Astrocyte of the cerebellum (primary cell): ENCODE results near the gene KANK4.

Source experiments
- DNase-seq: peaks from one replicate; pipeline ENCODE4 v3.0.0-alpha.2; 2011; ENCODE audit warnings: low read depth
- H3K4me3 ChIP-seq: 2 replicates; pipeline ENCODE4 v1.5.1; 2011; ENCODE audit warnings: mild to moderate bottlenecking, low read depth, low read length, moderate library complexity
- in situ Hi-C: cut with HindIII; loops from 2 replicates; pipeline ENCODE4 v1.10.0; 2017; ENCODE audit warnings: low sequenced_read_pairs
- TF ChIP-seq, protein P1 (sequence below): IDR thresholded peaks from 2 replicates; pipeline ENCODE4 v1.5.1; 2012; ENCODE audit warnings: low read length, low read depth, moderate library complexity, mild to moderate bottlenecking; ENCODE audit errors: missing control alignments

The KANK4 gene

DNA sequence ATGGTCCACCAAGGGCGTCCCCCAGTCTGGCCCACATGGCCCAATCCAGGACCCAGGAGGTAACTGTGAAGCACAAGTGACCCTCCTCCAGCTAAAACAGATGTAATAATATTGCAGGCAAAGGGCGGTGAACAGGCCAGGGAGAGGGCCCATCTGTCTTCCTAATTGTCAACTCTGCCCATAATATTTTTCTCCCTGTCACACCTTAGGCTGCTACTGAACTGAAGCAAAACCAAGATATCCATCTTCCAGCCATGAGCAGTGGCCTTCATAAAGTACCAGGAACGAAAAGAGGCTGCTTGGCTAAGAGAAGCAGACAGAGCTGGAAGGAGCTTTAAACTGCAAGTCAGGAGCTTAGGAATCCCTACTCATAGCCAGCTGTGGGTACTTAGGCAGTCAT, 3.1 kb downstream of the KANK4 start:
- H3K4me3 ChIP-seq = no peak overlapping the region
- in situ Hi-C loops = no loop called here
- DNase-seq = no peak
- TF ChIP-seq, protein P1, sequence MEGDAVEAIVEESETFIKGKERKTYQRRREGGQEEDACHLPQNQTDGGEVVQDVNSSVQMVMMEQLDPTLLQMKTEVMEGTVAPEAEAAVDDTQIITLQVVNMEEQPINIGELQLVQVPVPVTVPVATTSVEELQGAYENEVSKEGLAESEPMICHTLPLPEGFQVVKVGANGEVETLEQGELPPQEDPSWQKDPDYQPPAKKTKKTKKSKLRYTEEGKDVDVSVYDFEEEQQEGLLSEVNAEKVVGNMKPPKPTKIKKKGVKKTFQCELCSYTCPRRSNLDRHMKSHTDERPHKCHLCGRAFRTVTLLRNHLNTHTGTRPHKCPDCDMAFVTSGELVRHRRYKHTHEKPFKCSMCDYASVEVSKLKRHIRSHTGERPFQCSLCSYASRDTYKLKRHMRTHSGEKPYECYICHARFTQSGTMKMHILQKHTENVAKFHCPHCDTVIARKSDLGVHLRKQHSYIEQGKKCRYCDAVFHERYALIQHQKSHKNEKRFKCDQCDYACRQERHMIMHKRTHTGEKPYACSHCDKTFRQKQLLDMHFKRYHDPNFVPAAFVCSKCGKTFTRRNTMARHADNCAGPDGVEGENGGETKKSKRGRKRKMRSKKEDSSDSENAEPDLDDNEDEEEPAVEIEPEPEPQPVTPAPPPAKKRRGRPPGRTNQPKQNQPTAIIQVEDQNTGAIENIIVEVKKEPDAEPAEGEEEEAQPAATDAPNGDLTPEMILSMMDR = no peak

DNA sequence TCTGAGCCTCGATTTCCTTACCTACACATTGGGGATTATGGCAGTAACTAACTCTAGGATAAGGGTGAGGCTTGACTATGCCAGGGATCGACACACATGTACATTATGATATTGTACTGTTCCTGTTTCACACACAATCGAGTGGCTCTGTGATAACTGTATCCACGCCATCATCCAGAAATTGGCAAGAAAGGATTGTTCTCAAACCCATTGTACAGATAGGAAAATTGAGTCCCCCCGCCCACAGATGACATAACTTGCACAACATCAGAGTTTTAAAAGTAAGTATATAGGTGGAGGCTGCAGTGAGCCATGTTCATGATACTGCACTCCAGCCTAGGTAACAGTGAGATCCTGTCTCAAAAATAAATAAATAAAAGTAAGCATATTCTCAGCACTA, 3.8 kb downstream of the KANK4 start:
- in situ Hi-C loops = no loop called here
- TF ChIP-seq, protein P1 = no peak
- no peak for DNase-seq
- no peak overlapping the region for H3K4me3 ChIP-seq

DNA sequence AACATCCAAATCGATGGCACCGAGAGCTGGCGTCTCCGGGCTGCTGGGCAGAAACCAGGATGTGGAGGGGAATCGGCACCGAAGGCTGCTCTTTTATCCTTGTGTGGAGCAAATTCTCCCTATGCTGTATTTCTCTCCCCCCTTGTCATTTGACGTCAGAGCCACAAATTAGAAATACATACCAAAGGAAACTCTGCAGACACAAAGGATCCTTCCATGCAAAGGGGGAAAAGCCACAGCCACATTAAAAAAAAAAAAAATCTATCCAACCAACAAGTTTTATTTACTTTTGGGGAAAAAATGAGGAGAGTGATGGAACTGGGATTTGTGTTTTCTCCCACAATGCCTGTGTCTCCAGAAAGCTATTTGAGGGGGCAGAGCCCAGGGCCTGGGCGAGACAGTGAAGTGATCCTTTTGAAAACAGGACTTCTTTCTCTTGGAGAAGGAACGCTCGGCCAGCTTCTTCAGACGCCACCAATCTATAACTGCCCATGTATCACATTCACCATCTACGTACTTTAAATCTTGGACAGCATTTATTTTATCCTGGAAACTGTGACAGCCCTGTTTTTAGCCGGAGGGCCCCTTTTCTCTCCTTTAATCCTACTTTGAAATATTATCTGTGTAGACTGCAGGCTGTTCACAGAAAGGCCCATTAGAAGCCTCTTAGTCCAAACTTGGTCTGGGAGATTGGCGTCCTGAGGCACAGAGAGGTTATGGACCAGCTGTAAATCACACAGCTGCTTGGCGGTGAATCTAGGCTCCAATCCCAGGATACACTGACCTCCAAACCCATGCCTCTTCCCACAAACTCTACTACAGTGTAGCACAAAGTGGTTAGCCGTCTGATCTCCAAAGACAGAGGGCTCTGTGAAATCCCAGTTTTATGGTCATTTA, 4.5 kb downstream of the KANK4 start:
- H3K4me3 ChIP-seq = no peak overlapping the region
- TF ChIP-seq, protein P1 = no peak
- in situ Hi-C loops = no loop called here
- no peak for DNase-seq

DNA sequence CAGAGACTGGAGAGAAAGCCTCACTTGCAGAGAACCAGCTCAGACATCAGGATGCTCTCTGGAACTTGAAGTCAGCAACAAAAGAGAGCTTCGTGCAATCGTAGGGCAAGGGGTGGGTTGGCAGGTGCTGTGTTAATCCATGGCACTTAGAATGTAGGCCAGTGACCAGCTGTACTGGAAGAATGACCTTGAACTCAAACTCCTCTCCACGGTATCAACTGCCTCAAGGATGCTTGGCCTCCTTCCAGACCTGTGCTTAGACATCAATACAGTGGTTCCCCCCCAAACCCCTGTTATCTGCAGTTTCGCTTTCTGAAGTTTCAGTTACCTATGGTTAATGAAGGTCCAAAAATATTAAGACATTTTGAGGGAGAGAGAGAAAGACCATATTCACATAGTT, 6.5 kb downstream of the KANK4 start:
- DNase-seq = no peak
- in situ Hi-C loops = no loop called here
- H3K4me3 ChIP-seq = no peak overlapping the region
- TF ChIP-seq, protein P1 = no peak

DNA sequence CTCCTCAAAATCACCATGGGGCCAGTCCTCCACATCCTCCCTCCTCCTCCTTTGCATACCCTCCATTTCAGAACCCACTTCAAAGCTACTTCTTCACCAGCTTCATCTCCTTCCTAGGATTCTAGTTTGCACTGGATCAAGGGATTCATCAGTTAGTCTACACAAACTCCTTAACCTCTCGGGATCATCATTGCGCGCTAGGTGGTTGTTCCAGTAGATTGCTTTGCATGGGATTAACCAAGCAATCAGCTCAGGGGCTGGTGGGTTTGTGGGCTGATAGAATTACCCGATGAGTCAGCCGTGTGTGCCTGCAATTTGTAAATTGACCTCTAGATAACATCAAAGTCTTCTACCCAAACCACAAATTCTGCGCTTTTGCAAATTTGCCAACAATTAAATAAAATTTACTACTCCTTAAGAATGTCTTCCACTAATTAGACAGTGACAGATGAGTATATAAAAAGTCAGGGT, 7.7 kb downstream of the KANK4 start:
- no peak overlapping the region for H3K4me3 ChIP-seq
- no peak for DNase-seq
- TF ChIP-seq, protein P1 = no peak
- in situ Hi-C loops = no loop called here

DNA sequence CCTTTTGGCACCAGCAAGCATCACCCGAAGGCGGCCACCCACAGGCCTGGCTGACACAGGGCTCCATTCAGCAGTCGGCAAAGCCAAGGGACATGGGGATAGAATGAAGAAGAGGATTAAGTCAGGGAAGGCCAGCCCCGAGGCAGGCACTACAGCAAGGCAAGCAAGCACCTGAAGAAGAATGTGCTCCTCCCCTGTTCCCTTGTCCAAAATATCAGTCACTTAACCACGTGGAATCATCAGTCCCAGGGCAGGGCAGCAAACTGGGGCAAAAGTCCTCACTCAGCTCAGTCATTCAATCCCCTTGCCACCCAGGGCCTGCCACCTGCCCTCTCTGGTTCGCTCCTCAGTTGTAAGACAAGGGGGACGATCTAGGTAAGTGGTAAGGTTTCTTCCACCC, 9.3 kb downstream of the KANK4 start:
- no peak overlapping the region for H3K4me3 ChIP-seq
- DNase-seq = no peak
- in situ Hi-C loops = no loop called here
- TF ChIP-seq, protein P1 = no peak
